ENCODE data around the gene BBX. TPM values are rescaled to one million over a fixed set of nuclear protein-coding genes. Genes with fewer than 3 reads are reported as not detected.

BBX gene
- total RNA-seq, 1 donor from 2014 or later, result 77.5 TPM

GRCh38 chr3:107858876-107859275 is 336.1 kb downstream of the BBX start:
- no peak for ATAC-seq (ENCODE audit: low read depth)
- no peak for DNase-seq
- peaks cover 16% of the 10 kb centered on the region for H3K4me1 Mint-ChIP-seq
- no peaks in the 10 kb centered on the region for H3K9me3 Mint-ChIP-seq
- H3K4me3 Mint-ChIP-seq, result no peak overlapping the region
- POLR2A ChIA-PET, result no interaction called here
- H3K27ac Mint-ChIP-seq, result no peak overlapping the region
- CTCF ChIA-PET, result no interaction called here
- intact Hi-C loops (cut with micrococcal nuclease), result loop anchor here (5.0 kb wide), 1 partner anchor 463 kb away; no protein-coding TSS in a partner anchor
- H3K36me3 Mint-ChIP-seq (ENCODE audit: low read depth), result no peaks in the 10 kb centered on the region
- H3K27me3 Mint-ChIP-seq, result no peaks in the 10 kb centered on the region
- no peak for TF ChIP-seq CTCF (IDR thresholded peaks at IDR 0.05)

Other genes with a start within 250 kb of the BBX start
- not detected in 2 replicates for gene CCDC54, start 145.5 kb upstream of the BBX start, total RNA-seq

All from activated B cell treated with CpG ODN at 0.5 μM for 24 hours (primary cell).